Renal cortex interstitium (tissue), 11 donors: ENCODE measurements around the gene TLN1. TPM values are rescaled to one million over a fixed set of nuclear protein-coding genes. Genes with fewer than 3 reads are reported as not detected.

Experiments used
- DNase-seq, 11 donors: peaks; one replicate each; pipeline ENCODE4 v3.0.0-alpha.2; 2013; ENCODE audit warnings: low read depth in 9 of 11, low spot score in 4 of 11; ENCODE audit errors: extremely low read depth in 1 of 11
- polyA plus RNA-seq, 3 donors: library from polyadenylated mRNA; unstranded; fragments of 120-200 nt; gene quantifications; one replicate each; pipeline ENCODE4 v1.2.1, GENCODE V29; 2013; ENCODE audit not compliant: insufficient read length in 3 of 3

Gene TLN1
- polyA plus RNA-seq, 3 donors, result 150 to 192 (median 174) TPM

DNA sequence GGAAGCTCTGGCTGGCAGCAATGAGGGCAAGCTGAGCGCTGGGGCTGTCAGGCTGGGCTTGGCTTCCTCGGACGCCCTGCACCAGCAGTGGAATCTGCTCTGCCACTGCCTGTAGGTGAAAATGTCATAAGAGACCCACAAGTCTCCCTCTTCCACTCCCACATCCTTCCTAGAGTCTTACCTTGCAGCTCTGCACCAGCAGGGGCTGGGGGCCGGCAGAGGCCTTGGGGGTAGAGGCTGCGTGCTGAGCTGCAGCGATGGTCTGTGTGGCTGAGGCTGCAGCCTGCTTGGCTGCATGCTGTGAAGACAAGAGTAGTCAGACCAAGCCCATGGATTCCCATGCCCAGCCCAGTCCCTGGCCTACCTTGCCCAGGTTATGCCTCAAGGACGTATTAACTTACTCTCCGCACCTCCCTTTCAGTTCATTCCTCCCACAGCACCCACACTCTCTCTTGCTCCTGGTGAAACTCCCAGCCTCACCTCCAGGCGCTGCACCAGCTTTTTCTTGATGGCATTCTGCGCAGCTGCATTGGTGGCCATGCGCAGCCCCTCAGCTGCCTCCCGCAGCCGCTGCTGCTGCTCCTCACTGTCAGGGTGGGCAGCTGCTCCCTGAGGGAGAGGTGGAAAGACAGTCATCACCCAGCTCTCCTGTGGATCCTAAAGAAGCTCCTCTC lies 17.3 kb downstream of the TLN1 start:
- no peak for DNase-seq

DNA sequence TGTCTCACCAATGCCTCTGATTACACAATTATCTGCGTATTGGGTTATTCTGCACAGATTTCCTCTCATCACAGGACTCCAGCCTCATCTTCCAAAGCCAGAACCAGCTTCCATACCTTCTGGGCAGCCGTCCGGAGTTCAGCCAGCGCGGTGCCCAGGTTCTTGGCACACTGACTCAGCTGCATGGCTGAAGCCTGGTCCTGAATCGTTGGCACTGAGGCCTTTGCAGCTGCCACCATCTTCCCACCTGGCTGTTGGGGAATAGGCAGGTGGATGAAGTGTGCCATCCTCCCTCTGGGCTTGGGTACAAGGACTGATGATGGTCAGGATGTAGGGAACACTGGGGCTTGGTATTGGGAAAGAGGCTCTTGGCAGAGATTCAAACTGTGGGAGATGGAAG lies 17.9 kb downstream of the TLN1 start:
- DNase-seq, result no peak

DNA sequence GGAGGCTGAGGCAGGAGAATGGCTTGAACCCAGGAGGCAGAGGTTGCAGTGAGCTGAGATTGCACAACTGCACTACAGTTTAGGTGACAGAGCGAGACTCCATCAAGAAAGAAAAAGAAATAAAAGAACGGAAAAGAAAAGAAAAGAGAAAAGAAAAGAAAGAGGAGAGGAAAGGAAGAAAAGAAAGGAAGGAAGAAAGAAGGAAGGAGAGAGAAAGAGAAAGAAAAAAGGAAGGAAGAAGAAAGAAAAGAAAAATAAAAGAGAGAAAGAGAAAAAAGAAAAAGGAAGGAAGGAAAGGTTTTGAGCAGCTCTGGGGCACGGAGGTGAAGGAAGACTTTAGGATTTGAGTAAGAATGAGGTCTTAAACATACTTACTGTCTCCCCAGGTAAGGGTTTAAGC lies 18.4 kb downstream of the TLN1 start:
- no peak for DNase-seq

DNA sequence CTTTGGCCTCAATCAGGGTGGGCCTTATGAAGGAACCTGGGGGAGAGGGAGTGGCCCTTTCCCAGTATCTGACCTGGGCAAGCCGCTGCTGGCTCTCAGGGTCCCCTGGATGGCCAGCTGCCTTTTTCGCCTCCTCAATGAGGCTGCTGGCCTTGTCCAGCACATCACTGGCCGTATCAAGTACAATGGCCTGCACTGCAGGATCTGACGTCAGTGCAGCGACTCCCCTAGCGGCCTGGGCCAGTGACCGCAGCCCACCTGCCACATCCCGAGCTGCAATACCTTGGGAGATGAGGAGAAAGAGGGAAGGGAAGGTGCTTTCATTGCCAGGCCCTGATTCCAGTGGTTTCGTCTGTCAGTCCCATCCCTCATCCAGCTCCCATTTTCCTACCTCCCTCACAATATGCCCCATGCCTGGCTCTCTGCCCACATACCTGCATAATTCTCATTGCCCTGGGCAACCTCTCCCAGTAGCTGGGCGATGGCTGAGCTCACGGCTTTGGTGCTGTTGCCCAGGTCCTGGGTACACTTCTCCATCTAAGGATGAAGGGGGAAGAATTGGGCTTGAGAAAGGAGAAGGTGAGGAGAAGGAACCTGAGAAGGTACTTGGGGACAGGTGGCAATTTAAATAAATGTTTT lies 19.1 kb downstream of the TLN1 start:
- no peak for DNase-seq

DNA sequence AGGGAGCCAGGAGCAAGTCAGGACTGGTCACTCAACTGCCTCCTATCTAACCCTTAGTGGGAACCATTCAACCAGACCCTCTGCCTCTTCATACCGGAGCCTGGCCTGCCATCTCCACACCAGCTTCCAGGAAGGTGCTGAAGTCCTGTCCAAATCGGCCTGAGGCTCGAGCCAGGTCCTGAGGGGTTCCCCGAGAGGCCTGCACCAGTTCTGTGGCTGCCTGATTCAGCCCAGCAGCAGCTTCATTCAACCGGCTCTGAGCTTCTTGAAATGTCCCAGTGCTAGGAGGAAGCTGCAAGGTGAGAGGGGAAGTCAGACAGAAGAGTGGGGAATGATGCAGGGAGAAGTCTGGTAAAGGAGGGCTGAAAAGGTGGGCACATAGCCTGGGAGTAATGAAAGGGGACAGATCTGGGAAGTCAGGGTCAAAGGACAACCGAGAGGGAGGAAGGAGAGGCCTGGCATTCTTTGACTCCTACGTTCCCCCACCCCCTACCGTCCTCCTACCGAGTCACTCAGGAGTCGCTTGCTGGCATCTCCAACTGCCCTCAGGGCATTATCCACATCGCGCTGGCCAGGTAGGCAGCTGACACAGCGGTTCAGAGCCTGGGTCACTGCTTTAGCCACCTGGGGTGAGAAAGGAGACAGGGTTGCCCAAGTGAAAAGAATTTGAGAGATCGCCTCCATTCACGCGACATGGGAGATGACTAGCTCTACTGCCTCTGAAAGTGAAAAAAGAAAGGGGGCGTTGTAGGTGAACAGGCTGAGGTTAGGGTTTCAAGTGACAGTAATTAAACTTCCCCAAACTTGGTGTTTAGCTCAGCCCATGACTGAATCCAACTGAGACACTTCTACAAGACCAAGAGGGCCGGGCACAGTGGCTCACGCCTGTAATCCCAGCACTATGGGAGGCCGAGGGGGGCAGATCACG lies 20.2 kb downstream of the TLN1 start:
- DNase-seq, result no peak

DNA sequence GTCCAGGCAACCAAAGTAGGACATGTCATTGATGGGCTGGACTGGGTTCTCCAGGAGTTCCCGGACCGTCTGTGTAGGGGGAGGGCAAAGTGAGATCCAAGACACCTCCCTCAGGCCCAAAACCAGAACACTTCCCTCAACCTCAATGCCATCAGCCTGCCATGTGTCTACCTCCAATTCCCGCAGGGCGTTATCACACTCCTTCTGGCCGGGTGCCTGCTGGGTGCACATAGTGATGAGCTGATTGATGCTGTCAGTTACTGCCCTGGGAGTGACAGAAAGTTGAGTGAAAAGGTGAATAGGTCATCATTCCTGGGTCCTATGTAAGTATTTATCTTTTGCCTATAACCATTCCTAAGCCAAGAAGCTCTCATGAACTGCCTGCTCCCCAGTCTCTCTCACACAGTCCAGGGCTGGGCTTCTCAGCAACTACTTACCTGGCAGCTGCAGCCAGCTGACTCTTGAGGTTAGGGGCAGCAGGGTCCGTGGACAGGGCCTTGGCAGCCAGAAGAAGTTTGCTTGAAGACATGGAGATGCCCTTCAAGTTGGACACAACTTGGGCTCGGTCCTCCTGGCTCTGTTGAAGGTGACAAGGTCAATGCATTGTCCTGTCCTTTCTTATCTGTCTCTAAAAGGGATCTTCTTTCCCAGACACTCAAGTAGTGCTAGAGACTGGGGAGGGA lies 21.0 kb downstream of the TLN1 start:
- no peak for DNase-seq

DNA sequence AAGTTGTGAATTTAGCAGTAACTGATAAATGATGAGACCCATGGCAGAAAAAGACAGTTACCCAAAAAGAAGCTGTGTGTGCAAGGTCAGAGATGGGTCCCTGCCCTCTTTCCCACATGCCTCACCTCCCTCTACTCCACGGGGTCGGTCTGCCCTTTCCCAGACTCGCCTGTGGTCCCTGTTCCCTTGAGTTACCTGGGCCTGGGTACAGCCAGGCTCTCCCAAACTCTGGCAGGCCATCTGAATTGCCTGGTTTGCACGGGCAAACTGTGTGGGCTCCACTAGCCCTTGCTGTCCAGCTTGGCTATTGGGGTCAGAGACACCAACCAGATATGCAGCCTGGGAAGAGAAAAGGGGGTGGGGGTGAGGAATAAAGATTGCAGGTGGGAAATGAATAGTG lies 23.8 kb downstream of the TLN1 start:
- no peak for DNase-seq

DNA sequence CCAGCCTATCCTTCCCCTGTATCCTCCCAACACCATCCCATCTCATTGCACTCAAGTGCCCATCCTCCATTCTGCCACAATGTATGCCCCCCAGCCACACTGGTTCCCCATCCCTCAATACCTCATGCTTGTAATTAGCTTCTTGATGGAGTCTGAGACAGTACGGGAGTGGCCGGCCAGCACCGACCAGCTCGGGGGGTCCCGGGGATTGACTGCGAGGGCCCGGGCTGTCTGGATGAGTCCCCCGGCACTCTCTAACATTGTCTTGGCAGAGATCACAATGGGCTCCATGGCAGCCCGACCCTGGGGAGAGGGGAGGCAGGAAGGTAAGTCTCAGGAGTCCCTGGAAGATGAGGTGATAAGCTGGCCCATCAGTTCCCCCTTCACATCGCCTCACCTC lies 25.0 kb downstream of the TLN1 start:
- DNase-seq, result no peak

DNA sequence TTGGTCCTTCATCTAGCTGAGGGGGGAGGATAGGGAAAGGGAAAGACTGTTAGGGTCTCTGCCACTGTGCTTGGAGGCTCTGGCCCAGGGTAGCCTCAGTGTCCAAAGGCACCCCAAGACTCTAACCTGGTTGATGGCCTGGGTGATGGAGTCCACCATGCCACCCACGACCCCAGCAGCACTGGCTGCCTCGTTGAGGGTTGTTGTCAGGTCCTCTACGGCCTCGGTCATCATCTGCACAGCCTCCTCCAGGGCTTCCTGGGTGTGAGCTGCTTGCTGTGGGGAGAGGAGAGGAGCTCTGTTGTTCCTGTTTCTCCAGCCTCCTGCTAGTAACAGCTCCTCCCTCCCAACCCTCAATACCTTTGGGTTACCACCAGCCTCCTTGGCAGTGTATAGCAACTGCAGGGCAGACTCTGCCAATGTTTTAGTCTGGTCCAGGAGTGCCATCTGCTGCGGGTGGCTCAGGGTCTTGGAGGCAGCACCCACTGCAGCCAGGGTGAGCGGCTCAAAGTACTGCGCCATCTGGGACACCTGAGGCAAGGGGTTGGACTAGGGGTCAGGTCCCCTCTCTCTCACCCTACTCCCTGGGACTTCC lies 26.1 kb downstream of the TLN1 start:
- no peak for DNase-seq

DNA sequence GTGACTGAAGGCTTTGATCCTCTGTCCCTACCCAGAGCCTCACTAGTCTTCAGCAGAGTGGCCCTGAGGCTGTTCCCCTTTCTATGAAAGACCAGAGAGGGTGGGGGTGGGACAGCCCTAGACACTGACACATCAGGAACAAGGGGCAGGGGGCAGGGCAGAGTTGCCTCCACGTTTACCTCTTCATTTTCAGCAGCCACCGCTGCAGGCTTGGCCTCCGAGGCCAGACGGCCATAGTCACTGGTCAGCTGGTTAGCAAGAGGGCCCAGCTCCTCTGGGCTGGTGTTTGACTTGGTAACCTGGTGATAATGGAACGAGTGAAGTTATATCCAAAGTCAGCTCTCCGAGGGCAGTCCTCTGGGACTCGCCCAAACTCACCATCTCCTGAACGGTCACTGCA lies 26.6 kb downstream of the TLN1 start:
- DNase-seq, result no peak

DNA sequence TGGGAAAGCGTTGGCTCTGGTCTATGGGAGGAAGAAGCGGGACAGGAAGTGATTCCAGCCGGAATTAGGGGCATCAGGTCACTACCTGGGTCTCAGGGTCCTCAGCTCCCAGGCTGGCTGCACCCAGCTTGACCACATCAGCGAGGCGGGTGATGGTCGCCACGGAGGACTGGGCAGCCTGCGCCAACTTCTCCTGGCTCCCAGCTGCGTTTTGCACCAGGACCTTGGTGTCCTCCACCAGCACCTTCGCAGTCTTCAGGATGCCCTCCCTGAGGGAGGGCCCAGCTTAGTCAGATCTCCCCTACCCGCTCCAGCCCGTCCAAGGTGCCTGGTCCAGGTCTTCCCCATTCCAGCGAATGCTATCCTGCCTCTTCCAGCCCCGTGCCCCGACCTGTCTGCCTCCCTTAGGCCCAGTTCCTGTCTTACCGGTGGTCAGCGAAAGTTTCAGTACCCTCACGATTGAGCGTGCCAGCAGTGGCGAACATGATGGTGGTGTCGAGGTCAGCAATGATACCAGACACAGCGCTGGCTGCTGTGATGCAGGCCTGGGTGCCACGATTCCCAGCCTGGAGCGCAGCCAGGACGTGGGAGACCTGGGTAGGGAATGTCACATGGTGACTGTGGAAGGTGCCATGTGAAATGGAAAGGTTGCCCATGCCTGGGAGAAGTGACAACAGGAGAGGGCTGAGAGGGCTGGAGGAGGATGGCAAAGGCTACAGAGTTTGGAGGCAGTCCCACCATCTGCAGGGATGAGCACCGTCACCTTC lies 27.9 kb downstream of the TLN1 start:
- no peak for DNase-seq

DNA sequence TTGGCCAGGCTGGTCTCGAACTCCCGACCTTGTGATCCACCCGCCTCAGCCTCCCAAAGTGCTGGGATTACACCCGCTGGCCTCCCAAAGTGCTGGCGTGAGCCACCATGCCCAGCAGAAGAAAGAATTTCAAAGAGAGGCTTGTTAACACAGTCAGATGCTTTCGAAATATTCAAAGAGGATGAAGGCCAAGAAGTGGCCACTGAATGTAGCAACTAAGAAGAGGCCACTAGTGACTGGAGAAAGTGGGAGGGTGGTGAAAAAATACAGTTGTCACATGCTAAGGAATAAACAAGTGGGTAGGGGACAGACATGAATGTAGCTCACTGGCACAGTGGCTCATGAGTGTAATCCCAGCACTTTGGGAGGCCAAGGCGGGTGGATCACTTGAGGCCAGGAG lies 29.3 kb downstream of the TLN1 start:
- no peak for DNase-seq

DNA sequence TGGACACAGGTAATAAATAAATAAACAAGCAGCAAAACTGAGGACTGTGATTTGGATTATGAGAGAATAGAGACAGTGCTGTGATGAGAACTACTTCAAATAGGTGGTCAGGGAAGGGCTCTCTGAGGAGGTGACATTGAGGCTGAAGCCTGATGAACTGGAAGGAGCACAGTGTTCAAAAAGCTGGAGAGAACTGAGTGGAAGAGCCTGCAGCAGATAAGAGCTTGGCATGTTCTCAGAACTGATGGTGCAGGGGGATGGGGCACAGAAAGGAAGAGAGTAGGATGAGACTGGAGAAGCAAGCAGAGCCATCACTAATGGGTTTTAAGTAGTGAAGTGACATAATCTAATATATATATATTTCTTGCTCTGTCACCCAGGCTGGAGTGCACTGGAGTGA lies 31.1 kb downstream of the TLN1 start:
- DNase-seq, result no peak

DNA sequence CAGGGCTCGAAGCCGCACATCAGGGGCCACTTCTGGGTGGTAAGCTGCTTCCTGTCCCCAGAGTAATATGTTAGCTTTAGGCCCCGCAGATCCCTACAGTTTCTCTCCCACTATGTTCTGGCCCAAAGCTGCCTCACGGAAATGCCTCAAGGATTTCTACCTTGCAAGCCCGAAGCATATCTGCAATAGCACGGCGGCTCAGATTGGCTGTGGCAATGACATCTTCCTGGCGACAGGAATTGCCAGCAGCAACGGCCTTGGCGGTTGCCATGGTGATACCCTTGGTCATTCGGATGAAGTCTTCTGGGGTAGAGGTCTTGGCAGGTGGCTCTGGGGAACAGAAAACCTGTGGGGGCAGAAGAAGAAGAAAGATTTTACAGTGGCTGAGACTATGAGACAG lies 32.0 kb downstream of the TLN1 start:
- DNase-seq, result no peak

DNA sequence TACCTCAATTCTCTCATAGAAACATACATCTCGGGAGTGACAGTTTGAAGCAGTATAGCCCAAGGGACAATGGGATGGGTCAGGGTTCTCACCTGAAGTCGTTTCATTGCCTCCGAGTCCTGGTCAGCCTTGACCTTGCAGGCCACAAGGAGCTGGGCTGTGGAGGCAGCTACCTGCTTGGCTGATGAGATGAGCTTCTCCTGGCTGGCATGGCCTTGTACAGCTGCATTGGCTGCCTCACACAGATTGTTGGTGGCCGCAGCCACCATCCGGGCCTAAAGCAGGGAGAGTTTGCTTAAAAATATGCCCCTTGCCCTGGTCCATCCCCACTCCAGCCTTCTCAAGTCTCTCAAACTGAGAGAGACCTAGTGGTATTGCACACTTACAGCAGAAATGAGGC lies 33.8 kb downstream of the TLN1 start:
- no peak for DNase-seq

DNA sequence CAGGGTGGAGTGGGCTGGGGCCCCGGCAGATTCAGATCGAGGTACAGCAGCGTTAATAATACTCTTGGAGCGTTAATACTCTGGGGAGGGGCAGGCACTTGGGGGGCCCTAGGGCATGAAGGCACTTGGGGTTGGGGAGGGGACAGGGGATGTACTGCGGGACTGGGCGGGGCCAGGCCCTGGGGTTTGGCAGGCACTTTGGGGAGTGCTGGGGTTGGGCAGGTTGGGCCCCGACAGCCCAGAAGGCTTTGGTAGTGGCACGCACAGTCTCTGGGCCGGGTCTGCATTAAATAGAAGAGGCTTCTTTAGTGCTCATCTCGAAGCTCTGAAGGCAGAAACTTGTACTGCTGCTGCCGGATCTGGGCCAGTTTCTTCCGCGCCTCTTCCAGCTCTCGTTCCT lies 34.5 kb downstream of the TLN1 start:
- DNase-seq, result no peak

DNA sequence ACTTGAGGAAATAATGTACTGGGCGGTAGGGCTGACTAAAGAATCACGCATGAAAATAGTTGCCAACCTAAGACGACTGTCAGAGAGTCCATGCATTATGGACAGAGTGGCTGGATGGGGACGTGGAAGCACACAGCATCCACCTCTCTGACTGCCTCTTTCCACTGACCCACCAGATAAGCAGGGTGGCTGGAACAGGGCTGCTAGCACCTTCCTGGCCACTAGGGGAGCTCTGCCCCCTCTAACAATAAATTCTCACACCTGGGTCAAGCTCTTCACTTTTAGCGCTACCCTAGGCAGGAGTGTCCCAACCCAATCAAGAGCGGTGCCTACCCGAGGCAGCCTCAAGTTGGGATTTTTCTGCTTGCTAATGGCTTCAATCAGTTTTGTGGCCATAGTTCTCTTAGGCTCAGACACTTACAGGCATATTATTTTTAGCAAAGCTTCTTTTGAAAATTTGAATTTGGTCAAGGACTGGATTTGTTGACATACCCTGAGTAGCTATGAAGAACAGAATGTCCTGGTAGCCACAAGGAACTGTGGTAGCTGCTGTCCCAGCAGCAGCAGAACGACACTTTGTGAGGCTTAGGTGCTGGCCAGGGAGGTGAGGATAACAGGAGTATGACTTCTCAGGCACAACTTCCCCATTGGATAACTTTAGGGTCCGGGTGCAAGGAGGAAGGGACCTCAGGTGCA lies 35.3 kb downstream of the TLN1 start:
- peak in 1 of 11 donors; percentile 20 for DNase-seq

DNA sequence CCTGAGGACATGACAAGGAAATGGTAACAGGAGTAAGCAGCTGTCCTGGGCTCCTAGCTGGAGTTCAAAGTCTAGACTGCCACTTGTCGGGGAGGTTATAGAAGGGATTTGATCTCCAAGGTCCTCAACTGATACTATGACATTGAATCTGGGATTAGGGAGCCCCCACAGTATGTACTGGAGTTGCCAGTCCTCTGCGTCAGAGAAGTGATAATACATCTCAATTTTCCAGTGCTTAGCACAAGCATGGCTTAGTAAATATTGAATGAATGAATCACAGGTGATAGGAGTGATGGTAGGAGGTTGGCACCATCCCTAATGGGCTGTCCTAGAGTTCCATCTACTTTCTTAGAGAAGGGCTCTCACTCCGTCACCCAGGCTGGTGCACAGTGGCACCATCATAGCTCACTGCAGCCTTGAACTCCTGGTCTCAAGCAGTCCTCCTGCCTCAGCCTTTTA lies 36.0 kb downstream of the TLN1 start:
- no peak for DNase-seq
